Hippocampal formation (tissue), 2 donors: ENCODE measurements around the gene HSD11B1.

Source experiments
- DNase-seq, 2 donors: peaks; one replicate each; lab custom pipeline; 2025; lab: John Stamatoyannopoulos, UW

Gene HSD11B1

GRCh38 chr1:209704584-209704983 is at the start of gene HSD11B1:
Gene HSD11B1 (plus strand): TSS chr1:209704846. CDS start chr1:209704943, 97 bp downstream.
- DNase-seq, result peak; percentile 54 to 75

GRCh38 chr1:209655411-209656231 is 49.0 kb upstream of the HSD11B1 start:
- no peak for DNase-seq

- no peak for DNase-seq
These were observed 47.3 kb upstream of the HSD11B1 start for GRCh38 chr1:209657140-209657879.

DNA sequence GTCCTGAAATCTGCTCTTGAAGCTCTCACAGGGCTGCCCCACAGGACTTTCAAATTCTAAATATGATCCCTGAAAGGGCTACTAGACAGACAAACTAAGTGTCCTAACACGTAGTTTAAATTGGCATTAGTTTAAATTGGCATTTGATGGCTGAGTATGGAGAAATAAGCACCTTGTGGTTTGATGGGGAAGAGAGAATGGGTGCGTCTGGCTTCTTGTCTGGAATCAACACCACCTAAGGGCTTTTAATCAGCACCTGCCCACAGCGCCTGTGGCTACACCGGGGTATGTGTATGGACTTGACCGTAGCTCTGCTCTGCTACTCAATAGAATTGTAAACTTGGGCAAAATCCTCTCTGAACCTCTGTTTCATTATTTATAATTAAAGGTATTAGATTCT is 46.7 kb upstream of the HSD11B1 start:
- DNase-seq, result no peak

DNA sequence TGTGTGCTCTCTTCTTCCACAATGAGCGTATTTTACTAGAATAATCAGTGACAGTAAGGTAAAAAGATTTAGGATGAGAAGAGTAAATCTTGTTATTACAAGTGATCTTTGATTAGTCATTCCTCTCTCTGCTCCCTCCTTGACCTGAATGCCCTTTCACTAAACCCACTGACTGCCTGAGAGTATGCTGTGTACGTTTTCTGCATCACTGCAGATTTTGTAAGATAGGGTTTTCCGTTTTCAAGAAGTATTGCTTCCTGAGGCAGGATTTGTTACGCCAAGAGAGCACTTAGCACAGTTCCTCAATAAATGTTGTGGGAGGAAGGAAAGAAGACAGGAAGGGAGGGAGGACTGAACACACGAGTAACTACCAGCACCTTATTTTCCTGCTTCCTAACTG is 44.7 kb upstream of the HSD11B1 start:
- no peak for DNase-seq

DNA sequence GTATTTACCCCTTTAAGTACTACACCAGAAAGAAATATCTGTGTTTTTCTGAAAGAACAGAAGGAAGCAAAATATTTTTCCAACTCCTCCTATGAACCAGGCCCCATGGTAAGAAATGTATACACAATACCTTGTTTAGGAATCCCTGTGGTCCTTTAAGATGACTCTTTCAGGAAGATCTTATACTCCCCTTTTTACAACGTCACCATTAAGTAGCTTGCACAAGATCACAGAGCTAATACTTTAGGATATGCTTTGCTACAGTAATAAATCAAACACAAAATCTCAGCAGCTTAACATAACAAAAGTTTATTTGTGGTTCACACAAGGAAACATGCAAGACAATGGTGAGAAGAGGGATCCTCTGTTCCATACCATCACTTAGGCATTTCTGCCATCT is 43.6 kb upstream of the HSD11B1 start:
- DNase-seq, result no peak

- no peak for DNase-seq
These were observed 41.7 kb upstream of the HSD11B1 start for GRCh38 chr1:209662879-209663327.

DNA sequence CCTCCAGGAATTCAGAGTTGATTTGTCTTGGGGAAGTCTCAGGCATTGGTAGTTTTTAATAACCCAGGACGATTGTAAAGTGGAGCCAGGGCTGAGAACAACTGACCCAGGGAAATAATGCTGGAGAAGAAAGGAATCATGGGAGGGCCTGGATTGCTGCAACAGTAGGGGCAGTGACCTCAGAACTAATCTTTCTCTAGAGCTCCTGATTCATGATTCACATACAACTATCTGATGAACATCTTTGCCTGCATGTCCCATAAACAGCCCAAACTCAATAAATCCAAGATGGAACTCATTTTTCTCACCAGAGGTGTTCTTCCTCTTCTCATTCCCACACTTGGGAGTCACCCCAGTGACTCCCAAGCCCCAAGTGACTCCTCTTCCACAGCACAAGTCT is 37.5 kb upstream of the HSD11B1 start:
- DNase-seq, result no peak

- no peak for DNase-seq
These were observed 36.9 kb upstream of the HSD11B1 start for GRCh38 chr1:209667708-209668107.

- no peak for DNase-seq
These were observed 34.1 kb upstream of the HSD11B1 start for GRCh38 chr1:209670441-209671082.

- DNase-seq, result no peak
These were observed 31.7 kb upstream of the HSD11B1 start for GRCh38 chr1:209672705-209673630.

GRCh38 chr1:209673631-209674417 is 30.8 kb upstream of the HSD11B1 start:
- DNase-seq, result no peak

DNA sequence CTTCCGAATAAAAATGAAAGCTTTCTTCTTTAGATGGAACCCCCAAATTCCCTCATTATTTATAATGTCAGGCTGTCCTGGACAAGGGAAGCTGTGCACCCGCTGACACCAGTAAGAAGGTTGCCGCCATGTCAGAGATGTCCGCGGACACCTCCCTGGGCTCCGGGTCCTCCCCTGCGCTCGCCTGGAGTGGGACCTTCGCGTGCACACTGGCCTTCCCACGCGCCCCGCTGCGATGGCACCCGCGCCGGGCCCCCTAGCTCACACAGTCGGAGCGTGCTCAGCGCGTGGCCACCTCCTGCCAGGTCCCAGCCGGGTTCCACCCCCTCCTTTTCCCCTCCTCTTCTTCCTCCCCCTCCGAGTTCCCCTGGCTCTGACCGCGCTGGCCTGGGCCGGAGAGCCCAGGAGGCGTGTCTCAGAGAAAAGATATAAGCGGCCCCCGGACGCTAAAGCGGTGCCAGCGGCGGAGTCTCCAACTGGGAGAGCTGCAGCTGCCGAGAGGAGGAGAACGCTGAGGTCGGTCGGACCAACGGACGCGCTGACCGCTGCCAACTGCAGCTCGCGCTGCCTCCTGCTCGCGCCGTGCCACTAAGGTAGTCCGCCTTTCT is 29.6 kb upstream of the HSD11B1 start, which contains the start of gene G0S2:
G0S2 (plus strand) TSS at position 456 of the 608 bp plus-strand sequence. CDS start 273 bp downstream, outside the sequence.
- DNase-seq, result peak in 1 of 2 donors; percentile 51

GRCh38 chr1:209675565-209676154 is 29.0 kb upstream of the HSD11B1 start:
- peak; percentile 26 to 55 for DNase-seq

DNA sequence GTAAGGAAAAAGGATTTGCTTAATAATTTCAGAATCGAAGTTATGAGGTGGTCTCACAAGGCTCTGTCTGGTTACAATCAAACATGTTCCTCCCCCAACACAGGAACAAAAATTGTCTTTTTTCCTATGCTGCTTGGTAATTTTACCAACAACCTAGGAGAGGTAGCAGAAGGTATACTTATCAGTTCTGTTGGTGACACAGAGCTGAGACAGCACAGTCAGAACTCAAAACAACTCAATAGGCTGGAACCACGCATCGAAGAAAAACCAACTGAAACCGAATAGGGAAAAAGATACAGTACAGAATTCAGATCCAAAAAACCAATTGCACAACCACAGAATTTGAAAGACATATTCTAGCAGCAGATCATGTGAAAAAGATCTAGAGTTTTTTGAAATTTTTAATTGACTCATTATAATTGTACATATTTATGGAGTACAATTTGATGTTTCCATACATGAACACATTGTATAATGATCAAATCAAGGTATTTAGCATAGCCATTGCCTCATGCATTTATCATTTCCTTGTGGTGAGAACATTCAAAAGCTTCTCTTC is 25.6 kb upstream of the HSD11B1 start:
- no peak for DNase-seq

DNA sequence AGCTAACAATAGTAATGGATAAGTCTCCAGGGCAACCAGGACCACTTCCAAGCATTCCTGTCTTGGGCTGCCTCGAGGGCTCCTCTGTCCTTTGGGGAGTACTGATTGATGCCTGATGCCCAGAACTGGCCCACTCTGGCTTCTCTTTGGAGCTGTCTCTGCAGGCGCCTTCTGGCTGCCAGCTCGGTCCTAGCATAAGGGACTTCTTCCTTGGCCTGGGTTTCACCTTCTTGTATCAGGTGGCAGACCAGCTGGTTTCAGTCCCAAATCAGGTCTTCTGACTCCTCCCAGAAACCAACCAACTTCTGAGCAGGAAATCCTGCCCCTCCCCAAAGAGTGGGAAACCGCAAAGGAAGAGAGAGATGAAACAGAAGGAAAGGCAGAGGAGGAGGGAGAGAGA is 18.8 kb upstream of the HSD11B1 start:
- DNase-seq, result no peak

DNA sequence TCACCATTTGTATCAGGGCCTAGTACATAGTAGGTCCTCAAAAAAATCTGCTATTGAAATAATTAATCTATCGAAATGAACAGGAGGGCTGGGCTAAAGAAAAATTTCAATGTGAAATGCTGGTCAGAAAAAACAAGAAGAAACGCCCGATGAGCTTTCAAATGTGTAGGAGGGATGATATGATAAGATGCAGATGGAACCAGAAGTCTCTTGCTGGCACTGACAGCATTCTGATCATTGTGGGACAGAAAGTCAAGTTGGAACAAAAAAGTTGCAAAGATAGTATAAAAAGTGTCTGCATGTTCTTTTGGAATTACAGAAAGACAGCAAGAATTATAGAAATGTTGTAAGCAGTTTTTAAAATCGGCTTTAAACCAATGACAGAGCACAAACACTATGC is 18.3 kb upstream of the HSD11B1 start:
- no peak for DNase-seq

DNA sequence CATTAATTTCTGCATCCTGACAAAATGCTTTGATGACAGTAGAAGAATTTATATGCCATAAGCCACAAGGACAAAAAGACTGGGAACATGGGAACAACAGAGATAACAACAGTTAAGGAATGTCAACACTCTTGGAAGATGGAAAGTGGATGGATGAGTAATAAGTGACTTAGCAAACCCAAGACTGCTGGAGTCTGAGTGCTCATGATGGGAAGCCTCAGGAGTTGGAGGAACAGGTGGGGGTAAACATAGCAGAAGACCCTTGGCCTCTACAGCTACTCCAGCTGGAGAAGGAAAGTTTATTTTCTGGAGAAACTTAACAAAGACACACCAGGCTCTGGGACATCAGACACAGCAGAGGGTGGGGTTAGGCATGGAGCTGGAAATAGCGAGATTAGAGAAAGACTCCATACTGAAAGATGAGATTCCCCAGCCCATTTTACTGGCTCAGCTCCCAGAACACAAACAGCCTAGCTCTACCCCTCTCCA is 15.9 kb upstream of the HSD11B1 start:
- no peak for DNase-seq

DNA sequence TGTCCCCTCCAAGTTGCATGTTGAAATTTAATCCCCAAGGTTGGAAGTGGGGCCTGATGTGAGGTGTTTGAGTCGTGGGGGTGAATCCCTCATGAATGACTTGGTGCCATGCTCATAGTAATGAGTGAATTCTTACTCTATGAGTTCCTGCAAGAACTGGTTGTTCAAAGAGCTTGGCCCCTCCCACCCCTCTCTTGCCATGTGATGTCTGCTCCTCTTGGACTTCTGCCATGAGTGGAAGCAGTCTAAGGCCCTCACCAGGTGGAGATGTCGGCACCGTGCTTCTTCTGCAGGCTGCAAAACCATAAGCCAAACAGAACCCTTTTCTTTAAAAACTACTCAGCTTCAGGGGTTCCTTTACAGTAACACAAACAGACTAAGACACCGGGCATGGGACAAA is 15.2 kb upstream of the HSD11B1 start:
- DNase-seq, result no peak
